HG03460 (cell line): ENCODE data around the gene TRIM47.

ENCODE experiments used
- ATAC-seq: cut with Tn5 transposase; IDR thresholded peaks from one replicate; pipeline ENCODE4 v1.9.1; 2021; ENCODE audit not compliant: unreplicated experiment

TRIM47 gene

GRCh38 chr17:75909051-75909811 lies 30.9 kb upstream of the TRIM47 start:
- ATAC-seq: no peak

GRCh38 chr17:75908201-75908600 lies 29.8 kb upstream of the TRIM47 start:
- no peak for ATAC-seq

- no peak for ATAC-seq
These were observed 27.9 kb upstream of the TRIM47 start for GRCh38 chr17:75906143-75906884.

GRCh38 chr17:75904749-75905521 lies 26.6 kb upstream of the TRIM47 start, which contains the start of gene MRPL38:
TSS of gene MRPL38 (minus strand) at chr17:75904884. CDS start at chr17:75904875, 9 bp downstream.
- ATAC-seq: peak; percentile 89

GRCh38 chr17:75902406-75902805 lies 24.0 kb upstream of the TRIM47 start:
- no peak for ATAC-seq

GRCh38 chr17:75901727-75902126 lies 23.3 kb upstream of the TRIM47 start:
- ATAC-seq: no peak

GRCh38 chr17:75900691-75901533 lies 22.5 kb upstream of the TRIM47 start:
- no peak for ATAC-seq

- no peak for ATAC-seq
These were observed 21.5 kb upstream of the TRIM47 start for GRCh38 chr17:75899767-75900468.

GRCh38 chr17:75899353-75899752 lies 21.0 kb upstream of the TRIM47 start:
- no peak for ATAC-seq

GRCh38 chr17:75898791-75899190 lies 20.4 kb upstream of the TRIM47 start:
- ATAC-seq: no peak

GRCh38 chr17:75898065-75898464 lies 19.7 kb upstream of the TRIM47 start:
- ATAC-seq: no peak

GRCh38 chr17:75897160-75898019 lies 19.0 kb upstream of the TRIM47 start:
- no peak for ATAC-seq

- ATAC-seq: peak; percentile 58
These were observed 18.2 kb upstream of the TRIM47 start, which contains the start of gene TRIM65 for GRCh38 chr17:75896415-75897159. TSS of gene TRIM65 (minus strand) at chr17:75896951. CDS start at chr17:75896937, 14 bp downstream.

GRCh38 chr17:75895370-75896155 lies 17.2 kb upstream of the TRIM47 start:
- no peak for ATAC-seq

GRCh38 chr17:75894049-75894733 lies 15.8 kb upstream of the TRIM47 start:
- no peak for ATAC-seq

GRCh38 chr17:75893305-75894048 lies 15.1 kb upstream of the TRIM47 start:
- no peak for ATAC-seq
